Measurements from ENCODE around the gene CFAP74.

Gene CFAP74

DNA sequence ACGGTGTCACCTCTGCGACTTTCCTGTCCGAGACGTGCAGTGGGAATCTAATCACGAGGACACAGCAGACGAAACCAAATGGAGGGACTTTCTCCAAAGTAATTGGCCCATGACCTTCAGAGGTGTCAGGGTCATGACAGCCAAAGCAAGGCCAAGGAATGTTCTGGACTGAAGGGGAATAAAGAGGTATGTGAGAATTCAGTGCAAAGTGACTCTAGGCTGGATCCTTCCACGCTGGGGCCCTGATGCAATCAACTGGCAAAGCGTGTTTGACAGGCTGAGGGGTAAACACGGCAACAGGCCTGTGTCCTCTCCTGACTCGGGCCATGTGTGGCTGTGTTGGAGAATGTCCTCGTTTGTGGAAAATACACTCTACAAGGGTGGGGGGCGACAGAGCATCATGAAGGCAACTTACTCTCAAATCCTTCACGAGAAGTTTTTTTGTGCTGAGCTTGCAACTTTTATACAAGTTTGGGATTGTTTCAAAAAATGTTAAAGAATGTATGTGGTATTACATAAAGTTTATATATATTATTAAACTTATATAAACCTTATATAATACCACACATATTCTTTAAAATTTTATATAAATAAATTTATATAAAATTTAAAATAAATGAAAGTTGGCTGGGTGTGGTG, 1.7 kb downstream of the CFAP74 start:
- H3K27me3 Mint-ChIP-seq, result peaks cover 57% of the 10 kb centered on the region
- no peak overlapping the region for H3K27ac Mint-ChIP-seq (ENCODE audit: low read depth)
- H3K4me1 Mint-ChIP-seq, result no peaks in the 10 kb centered on the region
- no peaks in the 10 kb centered on the region for H3K36me3 Mint-ChIP-seq (ENCODE audit: insufficient read depth)
- no peak overlapping the region for H3K4me3 Mint-ChIP-seq
- DNase-seq (ENCODE audit: low spot score in 2 of 2) (no peak), ATAC-seq (replicated peaks; ENCODE audit: extremely low read depth, poor library complexity, severe bottlenecking) (no peak)
- no peaks in the 10 kb centered on the region for H3K9me3 Mint-ChIP-seq

DNA sequence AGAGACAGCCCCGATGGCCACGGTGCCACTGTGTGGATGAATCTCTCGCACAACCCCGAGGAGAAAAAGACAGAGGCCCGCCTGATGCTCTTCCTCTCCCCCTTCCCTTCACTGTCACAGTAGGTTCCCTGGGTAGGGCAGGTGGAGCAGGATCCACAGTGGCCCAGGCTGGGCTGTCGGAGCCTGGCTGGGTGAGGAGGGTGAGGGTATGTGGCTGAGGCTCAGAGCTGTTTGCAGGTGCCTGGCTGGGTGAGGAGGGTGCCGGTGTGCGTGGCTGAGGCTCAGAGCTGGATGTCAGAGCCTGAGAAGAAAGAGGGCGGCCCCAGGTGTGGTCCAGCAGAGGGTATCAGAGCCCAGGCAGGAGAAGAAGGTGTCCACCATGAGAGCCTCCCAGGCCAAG, 2.7 kb downstream of the CFAP74 start:
- H3K4me1 Mint-ChIP-seq, result no peaks in the 10 kb centered on the region
- ATAC-seq (replicated peaks; ENCODE audit: extremely low read depth, poor library complexity, severe bottlenecking), result no peak
- H3K27ac Mint-ChIP-seq (ENCODE audit: low read depth), result no peak overlapping the region
- DNase-seq (ENCODE audit: low spot score in 2 of 2), result no peak
- H3K36me3 Mint-ChIP-seq (ENCODE audit: insufficient read depth), result no peaks in the 10 kb centered on the region
- H3K9me3 Mint-ChIP-seq, result no peaks in the 10 kb centered on the region
- peaks cover 56% of the 10 kb centered on the region for H3K27me3 Mint-ChIP-seq
- H3K4me3 Mint-ChIP-seq, result no peak overlapping the region

DNA sequence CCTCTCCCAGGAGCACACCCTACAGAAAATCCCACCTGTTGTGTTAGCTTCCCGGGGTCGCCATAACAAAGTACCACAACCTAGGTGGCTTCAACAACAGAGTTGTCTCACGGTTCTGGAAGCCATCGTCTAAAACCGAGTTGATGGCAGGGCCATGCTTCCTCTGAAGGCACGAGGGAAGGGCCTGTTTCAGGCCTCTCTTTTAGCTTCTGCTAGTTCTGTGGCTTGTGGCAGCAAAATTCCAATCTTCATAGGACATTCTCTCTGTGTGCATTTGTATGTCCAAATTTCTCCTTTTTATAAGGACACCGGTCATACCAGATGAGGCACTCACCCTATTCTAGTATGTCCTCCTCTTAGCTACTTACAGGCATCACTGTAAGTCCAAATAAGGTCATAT, 3.2 kb downstream of the CFAP74 start:
- H3K27me3 Mint-ChIP-seq, result peaks cover 52% of the 10 kb centered on the region
- no peak overlapping the region for H3K27ac Mint-ChIP-seq (ENCODE audit: low read depth)

GRCh38 chr1:1997576-1997975, 6.0 kb downstream of the CFAP74 start:
- Mint-ChIP-seq H3K4me3 (no peak overlapping the region), H3K27me3 (peaks cover 49% of the 10 kb centered on the region)

More for the DNA sequence above, 3.2 kb downstream of the CFAP74 start:
- DNase-seq (ENCODE audit: low spot score in 2 of 2) (no peak), ATAC-seq (replicated peaks; ENCODE audit: extremely low read depth, poor library complexity, severe bottlenecking) (no peak)
- Mint-ChIP-seq H3K4me3 (no peak overlapping the region), H3K4me1 (no peaks in the 10 kb centered on the region), H3K36me3 (ENCODE audit: insufficient read depth) (no peaks in the 10 kb centered on the region), H3K9me3 (no peaks in the 10 kb centered on the region)

DNA sequence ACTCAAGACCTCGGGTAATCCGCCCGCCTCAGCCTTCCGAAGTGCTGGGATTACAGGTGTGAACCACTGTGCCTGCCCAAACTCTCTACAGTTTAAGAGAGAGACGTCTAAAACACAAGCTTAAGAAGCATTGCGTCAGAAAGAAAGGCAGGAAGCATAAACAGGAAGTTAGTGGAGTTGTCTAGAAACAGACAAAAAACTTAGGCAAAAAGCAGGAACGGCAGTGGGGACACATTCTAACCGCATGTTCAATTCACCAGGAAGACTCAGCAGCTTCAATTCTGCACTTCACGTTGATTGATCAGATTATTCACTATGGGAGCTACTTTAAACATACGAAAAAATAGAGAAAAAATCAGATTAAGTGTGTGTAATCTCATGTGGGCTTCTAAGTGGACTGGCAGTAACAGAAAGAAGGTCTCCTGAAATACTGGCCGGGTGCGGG, 7.4 kb downstream of the CFAP74 start:
- no peaks in the 10 kb centered on the region for H3K36me3 Mint-ChIP-seq (ENCODE audit: insufficient read depth)
- no peaks in the 10 kb centered on the region for H3K4me1 Mint-ChIP-seq
- H3K27me3 Mint-ChIP-seq, result peaks cover 42% of the 10 kb centered on the region
- no peak overlapping the region for H3K4me3 Mint-ChIP-seq
- no peak for ATAC-seq (replicated peaks; ENCODE audit: extremely low read depth, poor library complexity, severe bottlenecking)
- DNase-seq (ENCODE audit: low spot score in 2 of 2), result no peak
- peak overlapping the region; percentile 22 for H3K27ac Mint-ChIP-seq (ENCODE audit: low read depth)
- H3K9me3 Mint-ChIP-seq, result no peaks in the 10 kb centered on the region

More at GRCh38 chr1:1997576-1997975, 6.0 kb downstream of the CFAP74 start:
- H3K27ac Mint-ChIP-seq (ENCODE audit: low read depth), result no peak overlapping the region
- H3K4me1 Mint-ChIP-seq, result no peaks in the 10 kb centered on the region
- no peaks in the 10 kb centered on the region for H3K9me3 Mint-ChIP-seq
- DNase-seq (ENCODE audit: low spot score in 2 of 2) (no peak), ATAC-seq (replicated peaks; ENCODE audit: extremely low read depth, poor library complexity, severe bottlenecking) (no peak)
- no peaks in the 10 kb centered on the region for H3K36me3 Mint-ChIP-seq (ENCODE audit: insufficient read depth)

DNA sequence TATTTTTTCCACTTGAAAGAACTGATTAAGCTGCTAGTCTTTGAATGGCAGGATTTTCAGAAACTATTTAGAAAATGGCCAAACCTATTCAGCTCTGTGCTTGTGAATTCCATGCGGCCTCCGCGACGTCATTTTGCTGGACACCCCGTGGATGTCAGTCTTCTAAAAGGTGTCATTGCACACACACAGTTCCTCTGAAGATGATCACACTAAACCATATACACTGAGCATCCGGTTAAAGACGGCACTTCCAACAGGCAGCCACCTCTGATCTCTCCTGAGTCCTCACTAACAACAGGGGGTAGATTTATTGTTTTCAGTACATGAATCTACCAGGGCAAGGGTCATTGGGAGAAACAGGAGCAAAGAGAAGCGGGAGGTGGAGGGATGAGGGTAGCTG, 9.1 kb downstream of the CFAP74 start:
- H3K27me3 Mint-ChIP-seq, result peaks cover 42% of the 10 kb centered on the region
- no peak overlapping the region for H3K4me3 Mint-ChIP-seq
- H3K27ac Mint-ChIP-seq (ENCODE audit: low read depth), result no peak overlapping the region
- ATAC-seq (replicated peaks; ENCODE audit: extremely low read depth, poor library complexity, severe bottlenecking) (no peak), DNase-seq (ENCODE audit: low spot score in 2 of 2) (no peak)
- H3K4me1 Mint-ChIP-seq, result no peaks in the 10 kb centered on the region
- H3K36me3 Mint-ChIP-seq (ENCODE audit: insufficient read depth), result no peaks in the 10 kb centered on the region
- no peaks in the 10 kb centered on the region for H3K9me3 Mint-ChIP-seq

DNA sequence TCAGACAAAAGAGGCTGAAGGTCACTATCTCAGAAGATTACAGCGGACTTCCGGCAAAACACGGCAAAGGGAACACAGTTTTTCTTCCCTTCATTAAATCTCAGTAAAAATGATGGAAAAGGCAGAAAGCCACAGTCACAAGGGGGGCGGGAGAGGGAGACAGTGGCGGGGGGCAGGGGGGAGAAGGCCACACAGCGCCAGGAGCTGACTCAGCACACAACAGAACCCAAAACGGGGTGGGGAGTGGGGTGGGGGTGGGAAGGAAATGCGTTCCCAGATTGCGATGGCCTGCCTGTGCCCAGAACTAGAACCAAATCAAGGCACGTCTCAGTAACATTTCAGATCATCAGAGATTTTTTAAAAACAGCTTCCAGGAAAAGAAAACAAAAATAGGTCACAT, 13.4 kb downstream of the CFAP74 start:
- DNase-seq (ENCODE audit: low spot score in 2 of 2) (no peak), ATAC-seq (replicated peaks; ENCODE audit: extremely low read depth, poor library complexity, severe bottlenecking) (no peak)
- Mint-ChIP-seq H3K27ac (ENCODE audit: low read depth) (no peak overlapping the region), H3K4me3 (no peak overlapping the region), H3K36me3 (ENCODE audit: insufficient read depth) (no peaks in the 10 kb centered on the region), H3K4me1 (no peaks in the 10 kb centered on the region), H3K27me3 (peaks cover 47% of the 10 kb centered on the region), H3K9me3 (no peaks in the 10 kb centered on the region)

DNA sequence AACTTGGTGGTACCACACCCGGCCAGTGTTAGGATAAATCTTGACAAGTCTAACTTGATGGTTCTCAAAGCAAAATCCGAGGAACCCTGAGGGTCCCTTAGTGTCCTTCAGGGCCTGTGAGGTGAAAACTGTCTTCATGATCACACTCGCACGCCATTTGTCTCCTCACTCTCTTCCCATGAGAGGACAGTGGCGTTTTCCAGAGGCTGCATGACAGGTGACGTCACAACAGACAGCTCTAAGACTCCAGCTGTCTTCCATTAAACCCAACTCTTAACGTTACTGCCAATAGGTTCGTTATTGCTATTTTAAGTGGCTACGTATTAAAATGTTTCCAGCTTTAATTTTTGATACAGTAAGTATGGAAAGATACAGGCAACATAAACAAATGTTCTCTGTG, 13.8 kb downstream of the CFAP74 start:
- Mint-ChIP-seq H3K4me3 (no peak overlapping the region), H3K27ac (ENCODE audit: low read depth) (no peak overlapping the region), H3K4me1 (no peaks in the 10 kb centered on the region), H3K9me3 (no peaks in the 10 kb centered on the region), H3K36me3 (ENCODE audit: insufficient read depth) (no peaks in the 10 kb centered on the region), H3K27me3 (peaks cover 43% of the 10 kb centered on the region)
- no peak for DNase-seq (ENCODE audit: low spot score in 2 of 2)
- ATAC-seq (replicated peaks; ENCODE audit: extremely low read depth, poor library complexity, severe bottlenecking), result no peak

GRCh38 chr1:1989102-1989542, 14.5 kb downstream of the CFAP74 start:
- ATAC-seq (replicated peaks; ENCODE audit: extremely low read depth, poor library complexity, severe bottlenecking) (no peak), DNase-seq (ENCODE audit: low spot score in 2 of 2) (no peak)
- H3K36me3 Mint-ChIP-seq (ENCODE audit: insufficient read depth), result no peaks in the 10 kb centered on the region
- no peaks in the 10 kb centered on the region for H3K9me3 Mint-ChIP-seq
- H3K27me3 Mint-ChIP-seq, result peaks cover 36% of the 10 kb centered on the region
- no peak overlapping the region for H3K27ac Mint-ChIP-seq (ENCODE audit: low read depth)
- no peak overlapping the region for H3K4me3 Mint-ChIP-seq
- no peaks in the 10 kb centered on the region for H3K4me1 Mint-ChIP-seq

- Mint-ChIP-seq H3K27ac (ENCODE audit: low read depth) (no peak overlapping the region), H3K36me3 (ENCODE audit: insufficient read depth) (no peaks in the 10 kb centered on the region), H3K27me3 (peaks cover 36% of the 10 kb centered on the region), H3K9me3 (no peaks in the 10 kb centered on the region), H3K4me3 (no peak overlapping the region), H3K4me1 (no peaks in the 10 kb centered on the region)
- no peak for DNase-seq (ENCODE audit: low spot score in 2 of 2)
- ATAC-seq (replicated peaks; ENCODE audit: extremely low read depth, poor library complexity, severe bottlenecking), result no peak
Measured at GRCh38 chr1:1988061-1988945, 15.3 kb downstream of the CFAP74 start.

DNA sequence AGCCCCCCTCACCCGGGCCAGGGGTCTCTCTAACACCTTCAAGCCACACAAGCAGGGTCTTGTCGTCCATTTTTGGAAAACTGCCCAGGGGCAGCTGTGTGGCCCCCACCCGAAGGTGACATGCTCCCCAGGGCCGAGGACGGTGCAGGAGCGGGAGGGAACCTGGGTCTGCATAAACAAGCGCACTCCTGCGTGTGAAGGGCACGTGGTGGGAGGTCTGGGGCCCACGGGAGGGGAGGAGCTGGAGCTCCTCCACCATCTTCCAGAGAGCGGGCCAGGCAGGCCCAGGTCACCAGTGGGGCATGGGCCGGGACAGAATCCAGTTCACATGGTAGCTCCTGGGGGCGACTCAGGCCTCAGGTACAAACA, 16.5 kb downstream of the CFAP74 start:
- ATAC-seq (replicated peaks; ENCODE audit: extremely low read depth, poor library complexity, severe bottlenecking) (no peak), DNase-seq (ENCODE audit: low spot score in 2 of 2) (no peak)
- H3K9me3 Mint-ChIP-seq, result no peaks in the 10 kb centered on the region

DNA sequence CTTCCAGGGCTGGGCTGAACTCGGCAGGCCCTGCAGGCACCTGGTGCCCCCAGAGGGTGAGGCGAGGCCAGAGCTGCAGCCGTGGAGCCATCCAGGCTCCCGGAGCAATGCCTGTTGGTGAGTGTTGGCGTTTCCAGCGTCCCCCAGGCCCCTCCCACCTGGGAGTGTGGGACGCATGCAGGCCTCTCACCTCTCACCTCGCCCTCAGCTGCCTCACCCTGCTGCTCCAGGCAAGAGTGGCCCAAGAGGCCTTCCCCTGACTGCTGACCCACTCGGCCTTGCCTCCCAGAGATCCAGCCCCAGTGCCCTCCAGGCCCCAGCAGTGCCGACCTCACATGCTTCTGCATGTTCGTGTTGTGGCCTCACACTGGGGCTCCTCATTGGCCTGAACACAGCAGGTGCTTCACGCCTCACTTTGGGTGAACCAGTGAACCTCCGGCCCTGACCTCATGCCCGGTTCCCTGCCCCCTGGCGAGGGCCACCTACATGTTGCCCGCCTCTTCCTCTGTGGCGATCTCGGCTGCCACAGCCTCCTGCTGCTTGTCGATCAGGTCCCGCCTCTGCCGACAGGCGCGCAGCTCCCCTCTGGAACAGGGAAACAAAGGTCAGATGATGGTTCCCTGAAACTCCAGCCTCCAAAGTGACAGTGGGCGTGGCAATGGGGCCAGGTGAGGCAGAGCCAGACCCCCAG, 17.0 kb downstream of the CFAP74 start:
- Mint-ChIP-seq H3K27me3 (peaks cover 36% of the 10 kb centered on the region), H3K4me3 (no peak overlapping the region), H3K9me3 (no peaks in the 10 kb centered on the region), H3K4me1 (no peaks in the 10 kb centered on the region), H3K36me3 (ENCODE audit: insufficient read depth) (no peaks in the 10 kb centered on the region), H3K27ac (ENCODE audit: low read depth) (no peak overlapping the region)
- ATAC-seq (replicated peaks; ENCODE audit: extremely low read depth, poor library complexity, severe bottlenecking) (no peak), DNase-seq (ENCODE audit: low spot score in 2 of 2) (no peak)

More for the DNA sequence above, 16.5 kb downstream of the CFAP74 start:
- Mint-ChIP-seq H3K36me3 (ENCODE audit: insufficient read depth) (no peaks in the 10 kb centered on the region), H3K4me3 (no peak overlapping the region), H3K4me1 (no peaks in the 10 kb centered on the region), H3K27me3 (peaks cover 36% of the 10 kb centered on the region), H3K27ac (ENCODE audit: low read depth) (no peak overlapping the region)

Data from central memory CD8-positive, alpha-beta T cell (primary cell).